Esophagus squamous epithelium (tissue), 4 donors: ENCODE measurements around the gene NEDD4L.

Experiments used
- CTCF ChIP-seq, 6 experiments: fragments of 450-650 bp in 4 of 6; fragments of 200-600 bp in 2 of 6; sonication (generic) in 2 of 6; IDR thresholded peaks; one replicate each; pipeline ENCODE4 v1.5.1; 2016 to 2019; ENCODE audit warnings: antibody characterized with exemption in 6 of 6, mild to moderate bottlenecking in 4 of 6, moderate library complexity in 4 of 6
- POLR2A ChIP-seq, 4 donors: fragments of 450-650 bp; IDR thresholded peaks; one replicate each; pipeline ENCODE4 v1.6.1; 2017; ENCODE audit warnings: antibody characterized with exemption in 4 of 4, mild to moderate bottlenecking in 4 of 4, moderate library complexity in 3 of 4

- TF ChIP-seq CTCF (IDR thresholded peaks at IDR 0.05) (no peak), POLR2A (IDR thresholded peaks at IDR 0.05) (no peak)
These were observed 344.7 kb downstream of the NEDD4L start for GRCh38 chr18:58388736-58389135.
